NCI-H187 treated with DMSO at 0.1 percent for 48 hours (cell line): Measurements from ENCODE around the gene ADPRS.

Experiments
- DNase-seq: peaks from one replicate; lab custom pipeline; 2025; lab: John Stamatoyannopoulos, UW

ADPRS gene, protein sequence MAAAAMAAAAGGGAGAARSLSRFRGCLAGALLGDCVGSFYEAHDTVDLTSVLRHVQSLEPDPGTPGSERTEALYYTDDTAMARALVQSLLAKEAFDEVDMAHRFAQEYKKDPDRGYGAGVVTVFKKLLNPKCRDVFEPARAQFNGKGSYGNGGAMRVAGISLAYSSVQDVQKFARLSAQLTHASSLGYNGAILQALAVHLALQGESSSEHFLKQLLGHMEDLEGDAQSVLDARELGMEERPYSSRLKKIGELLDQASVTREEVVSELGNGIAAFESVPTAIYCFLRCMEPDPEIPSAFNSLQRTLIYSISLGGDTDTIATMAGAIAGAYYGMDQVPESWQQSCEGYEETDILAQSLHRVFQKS

DNA sequence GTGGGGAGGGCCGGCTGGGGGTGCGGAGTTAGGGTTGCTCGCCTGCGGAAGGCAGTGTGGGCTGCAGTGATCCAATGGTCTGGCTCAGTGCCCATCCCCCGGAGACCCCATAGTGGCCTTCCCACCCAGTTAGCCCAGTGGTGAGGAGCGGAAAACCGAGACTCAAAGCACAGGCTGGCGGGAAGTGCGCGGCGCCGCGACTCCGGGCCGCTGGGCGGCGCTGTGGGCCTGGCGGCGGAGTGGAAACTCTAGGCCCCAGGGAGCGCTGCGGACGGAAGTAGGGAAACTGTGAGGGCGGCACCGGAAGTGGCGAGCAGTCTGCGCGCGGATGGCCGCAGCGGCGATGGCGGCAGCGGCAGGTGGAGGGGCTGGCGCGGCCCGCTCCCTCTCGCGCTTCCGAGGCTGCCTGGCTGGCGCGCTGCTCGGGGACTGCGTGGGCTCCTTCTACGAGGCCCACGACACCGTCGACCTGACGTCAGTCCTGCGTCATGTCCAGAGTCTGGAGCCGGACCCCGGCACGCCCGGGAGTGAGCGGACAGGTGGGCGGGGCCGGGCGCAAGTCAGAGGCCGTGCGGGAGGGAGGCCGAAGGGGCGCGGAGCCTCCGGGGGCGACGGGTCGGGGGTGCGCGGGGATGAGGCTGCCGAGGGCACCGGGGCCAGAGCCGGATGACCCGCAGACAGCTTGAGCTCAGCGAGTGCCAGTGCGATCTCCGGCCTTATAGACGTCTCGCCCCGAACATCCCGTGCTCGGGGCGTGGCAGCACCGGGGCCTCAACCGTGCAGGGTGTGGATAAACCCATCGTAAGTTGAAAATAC lies at the start of gene ADPRS:
ADPRS (plus strand) TSS at position 316 of the 816 bp plus-strand sequence; CDS start at position 329, 13 bp downstream.
- DNase-seq, result peak; percentile 27

DNA sequence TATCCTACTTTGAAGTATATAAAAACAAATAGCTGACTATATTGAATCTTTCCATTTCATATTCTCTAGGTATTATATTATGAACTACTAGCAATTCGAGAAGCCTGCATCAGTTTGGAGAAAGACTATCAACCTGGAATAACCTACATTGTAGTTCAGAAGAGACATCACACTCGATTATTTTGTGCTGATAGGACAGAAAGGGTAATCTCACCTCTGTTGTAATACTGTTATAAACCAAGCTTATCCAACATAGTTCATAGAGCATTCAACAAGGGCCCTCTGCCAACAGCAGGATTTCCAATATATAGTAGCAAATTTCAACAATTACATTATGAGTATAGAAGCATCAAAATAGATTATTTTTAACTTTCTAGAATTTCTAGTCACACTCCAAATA lies 48.5 kb upstream of the ADPRS start:
- no peak for DNase-seq

DNA sequence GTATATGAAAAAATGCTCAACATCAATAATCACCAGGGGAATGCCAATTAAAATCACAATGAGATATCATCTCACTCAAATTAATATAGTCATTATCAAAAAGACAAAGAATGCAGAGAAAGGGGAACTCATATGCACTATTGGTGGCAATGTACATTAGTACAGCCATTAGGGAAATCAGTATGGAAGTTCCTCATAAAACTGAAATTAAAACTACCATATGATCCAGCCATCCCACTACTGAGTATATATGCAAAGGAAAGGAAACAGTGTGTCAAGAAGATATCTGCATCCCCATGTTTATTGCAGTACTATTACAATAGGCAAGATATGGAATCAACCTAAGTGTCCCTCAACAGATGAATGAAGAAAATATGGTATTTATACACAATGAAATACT lies 36.9 kb upstream of the ADPRS start:
- no peak for DNase-seq

DNA sequence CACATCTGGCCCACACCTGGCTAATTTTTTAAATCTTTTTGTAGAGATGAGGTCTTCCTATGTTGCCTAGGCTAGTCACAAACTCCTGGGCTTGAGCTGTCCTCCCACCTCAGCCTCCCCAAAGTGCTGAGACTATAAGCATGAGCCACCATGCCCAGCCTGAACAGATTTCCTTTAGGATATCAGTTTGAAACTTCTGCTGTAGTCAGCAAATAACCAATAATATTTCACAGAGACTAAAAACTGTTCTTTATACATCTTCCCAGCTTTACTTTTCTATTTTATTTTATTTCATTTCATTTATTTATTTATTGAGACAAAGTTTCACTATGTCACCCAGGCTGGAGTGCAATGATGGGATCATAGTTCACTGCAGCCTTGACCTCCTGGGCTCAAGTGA lies 34.7 kb upstream of the ADPRS start:
- DNase-seq, result no peak

DNA sequence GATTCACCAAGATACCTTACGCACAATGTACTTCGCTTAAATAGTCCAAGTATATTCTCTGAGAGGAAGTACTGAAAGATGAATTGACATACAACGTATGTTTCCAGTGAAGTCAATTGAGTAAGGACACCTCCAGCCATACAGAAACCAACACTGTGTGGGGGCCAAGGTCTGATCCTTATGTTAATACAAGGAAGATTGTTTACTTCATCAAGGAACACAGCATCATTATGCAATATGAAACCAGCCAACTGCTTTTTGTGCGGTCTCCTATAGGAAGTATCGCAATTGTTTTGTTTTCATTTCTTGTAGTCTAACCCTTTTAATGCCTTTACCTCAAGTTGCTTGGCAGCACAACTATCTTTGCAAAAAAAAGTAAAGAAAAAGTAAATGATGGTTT lies 33.0 kb upstream of the ADPRS start:
- DNase-seq, result no peak

DNA sequence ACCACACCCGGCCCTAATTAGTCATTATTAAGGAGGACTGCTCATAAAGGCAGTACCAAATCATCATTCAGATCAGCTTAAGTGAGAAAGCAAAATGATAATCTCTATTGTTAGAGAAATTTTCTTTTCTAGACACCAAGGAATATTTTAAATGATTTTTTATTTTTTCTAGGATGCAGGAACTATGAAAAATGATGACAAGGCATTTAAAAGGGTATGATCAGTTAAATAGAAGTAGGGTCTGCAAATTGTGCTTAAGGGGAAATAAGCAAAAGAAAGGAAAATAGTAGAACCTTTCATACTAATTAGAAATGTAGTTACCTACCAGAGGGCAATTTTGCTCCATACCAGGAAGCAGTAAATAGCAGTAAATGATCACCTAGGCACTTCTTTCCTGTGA lies 26.4 kb upstream of the ADPRS start:
- no peak for DNase-seq

DNA sequence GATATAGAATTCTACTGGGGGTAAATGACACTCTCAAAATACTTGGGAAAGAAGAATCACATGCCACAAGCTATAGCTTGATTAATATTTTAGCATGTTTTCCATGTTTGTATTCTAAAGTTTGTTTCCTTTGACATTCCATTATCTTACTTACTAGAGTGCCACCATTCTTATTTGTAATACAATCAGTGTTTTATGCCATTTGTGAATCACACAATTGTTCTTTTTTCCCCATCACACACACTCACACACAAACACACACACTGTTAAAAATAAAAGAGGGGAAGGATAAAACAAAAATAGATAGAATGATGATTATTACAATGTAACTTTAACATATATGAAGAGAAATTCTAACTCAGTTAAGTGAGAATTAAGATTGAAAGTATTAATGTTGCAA lies 20.8 kb upstream of the ADPRS start:
- no peak for DNase-seq

DNA sequence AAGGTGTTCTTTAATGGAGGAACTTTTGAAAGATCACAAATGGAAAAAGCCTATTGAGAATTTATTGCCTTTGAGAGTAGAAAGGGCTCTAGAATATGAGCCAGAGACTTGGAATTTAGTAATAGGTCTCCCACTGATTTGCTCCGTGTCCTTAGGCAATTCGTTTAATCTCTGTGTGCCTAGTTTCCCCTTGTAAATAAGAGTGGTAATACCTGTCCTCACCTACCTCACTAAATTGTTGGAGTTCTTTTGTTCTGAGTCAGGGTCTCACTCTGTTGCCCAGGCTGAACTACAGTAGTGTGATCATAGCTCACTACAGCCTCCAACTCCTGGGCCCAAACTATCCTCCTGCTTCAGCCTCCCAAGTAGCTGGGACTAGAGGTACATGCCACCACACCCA lies 19.8 kb upstream of the ADPRS start:
- no peak for DNase-seq

DNA sequence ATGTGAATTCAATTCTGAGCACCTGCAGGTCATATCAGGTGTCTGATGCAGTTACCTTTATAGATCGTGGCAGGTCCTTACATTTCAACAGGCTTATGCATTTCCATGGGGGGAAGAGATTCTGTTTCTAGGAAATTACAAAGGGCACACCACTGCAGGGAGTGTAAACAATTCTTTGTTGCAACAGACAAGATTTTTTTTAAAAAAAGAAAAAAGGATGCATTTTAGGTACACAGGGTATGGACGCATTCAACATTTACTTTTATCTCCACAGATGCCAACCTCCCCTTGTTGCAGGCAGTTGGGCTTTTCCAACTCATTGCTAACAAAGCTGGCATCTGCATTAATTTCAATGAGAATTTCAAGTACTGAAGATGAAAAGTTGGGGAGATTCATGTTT lies 18.3 kb upstream of the ADPRS start:
- peak; percentile 58 for DNase-seq

DNA sequence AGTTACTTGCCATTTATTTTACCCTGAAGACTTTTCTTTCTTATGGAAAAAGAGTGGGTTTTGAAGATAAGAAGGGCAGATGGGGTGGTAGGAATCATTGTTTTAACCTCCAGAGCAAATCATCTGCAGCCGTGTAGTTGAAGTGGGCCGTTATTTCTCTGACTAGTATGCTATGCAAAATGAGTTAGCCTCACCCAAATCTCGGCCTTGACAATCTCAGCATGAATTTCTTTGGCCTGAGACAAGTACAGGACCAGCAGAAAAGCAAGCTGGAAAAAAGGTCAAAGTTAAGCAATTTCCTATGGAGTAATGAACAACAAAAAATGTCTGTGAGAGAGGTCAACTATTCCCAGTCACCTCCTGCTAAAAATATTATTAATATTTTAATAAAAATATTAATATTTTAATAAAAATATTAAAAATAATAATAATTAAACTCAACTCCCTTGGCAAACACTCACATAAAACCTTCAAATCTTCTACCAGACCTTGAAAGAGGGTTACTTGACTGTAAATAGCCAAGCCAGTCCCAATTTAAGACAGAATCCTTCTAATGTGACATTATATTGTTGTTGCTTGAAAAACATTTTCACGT lies 11.6 kb upstream of the ADPRS start:
- DNase-seq, result no peak

DNA sequence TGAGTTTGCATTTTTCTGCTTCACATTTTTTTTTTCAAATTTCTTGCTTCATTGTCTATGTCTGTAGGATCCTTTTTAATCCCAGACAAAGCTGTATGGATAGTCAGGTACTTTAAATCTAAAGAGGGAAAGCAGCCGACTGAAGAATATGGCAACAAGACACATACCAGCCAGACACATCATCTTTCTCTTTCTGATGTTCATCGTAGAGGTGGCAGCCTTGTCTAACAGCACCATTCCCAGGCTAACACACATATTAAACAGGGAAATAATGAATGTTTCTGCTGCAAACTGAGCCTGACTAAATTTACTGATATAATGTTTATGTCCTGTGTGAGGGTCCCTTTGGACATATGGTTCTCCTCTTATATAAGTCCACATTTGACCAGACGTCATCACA lies 8.5 kb upstream of the ADPRS start:
- DNase-seq, result no peak

DNA sequence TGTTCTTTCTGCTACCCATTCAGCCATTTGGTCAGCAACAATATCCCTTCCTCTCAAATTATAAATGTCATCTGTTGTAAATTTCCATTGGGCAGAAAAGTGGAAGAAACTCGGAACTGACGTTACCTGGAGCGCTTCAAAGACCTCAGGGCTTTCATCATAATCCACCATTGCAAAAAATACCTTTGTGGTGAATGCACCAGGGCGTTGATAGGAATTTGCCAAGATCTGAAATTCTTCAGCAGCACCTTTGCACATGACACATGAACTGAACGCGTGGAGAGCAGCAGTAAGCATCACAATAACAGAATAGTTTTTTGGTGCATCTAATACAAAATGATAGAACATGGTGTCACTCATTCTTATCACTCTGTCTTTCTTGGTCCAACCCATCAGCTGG lies 7.9 kb upstream of the ADPRS start:
- no peak for DNase-seq

DNA sequence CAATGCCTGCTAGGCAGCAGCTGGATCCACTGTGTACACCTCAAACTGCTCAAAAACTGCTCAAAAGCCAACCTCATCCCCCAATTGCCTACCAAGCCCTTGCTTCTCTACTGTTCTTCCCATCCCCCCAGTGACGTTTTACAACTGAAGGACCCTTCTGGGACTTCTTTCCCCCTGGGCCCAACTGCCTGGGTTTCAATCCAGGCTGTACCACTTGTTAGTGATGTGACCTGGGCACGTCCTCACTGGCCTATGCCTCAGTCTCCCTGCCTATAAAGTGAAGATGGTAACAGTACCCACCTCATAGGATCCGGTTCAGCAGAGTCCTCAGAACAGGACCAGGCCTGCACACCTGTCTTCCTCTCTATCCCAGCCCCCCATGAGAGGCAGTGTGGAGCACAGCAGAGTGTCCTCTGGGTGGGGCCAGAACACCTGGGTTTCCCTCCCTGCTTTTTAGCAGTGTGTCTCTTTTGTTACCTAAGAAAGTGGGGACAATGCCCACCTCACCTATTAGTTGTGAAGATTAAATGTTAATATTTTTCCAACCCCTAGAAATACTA lies 6.7 kb upstream of the ADPRS start:
- DNase-seq, result no peak

DNA sequence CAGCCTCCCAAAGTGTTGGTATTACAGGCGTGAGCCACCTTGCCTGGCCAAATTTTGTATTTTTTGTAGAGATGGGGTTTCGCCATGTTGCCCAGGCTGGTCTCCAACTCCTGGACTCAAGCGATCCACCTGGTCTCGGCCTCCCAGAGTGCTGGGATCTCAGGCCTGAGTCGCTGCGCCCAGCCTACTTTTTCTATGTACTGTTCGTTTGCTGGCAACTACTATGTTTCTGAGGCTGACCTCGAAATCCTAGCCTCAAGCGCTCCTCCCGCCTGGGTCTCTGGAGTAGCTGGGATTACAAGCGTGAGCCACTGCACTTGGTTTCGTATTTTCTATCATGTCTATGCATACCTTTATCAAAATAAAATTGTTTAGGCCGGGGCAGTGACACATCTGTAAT lies 5.5 kb upstream of the ADPRS start:
- no peak for DNase-seq

DNA sequence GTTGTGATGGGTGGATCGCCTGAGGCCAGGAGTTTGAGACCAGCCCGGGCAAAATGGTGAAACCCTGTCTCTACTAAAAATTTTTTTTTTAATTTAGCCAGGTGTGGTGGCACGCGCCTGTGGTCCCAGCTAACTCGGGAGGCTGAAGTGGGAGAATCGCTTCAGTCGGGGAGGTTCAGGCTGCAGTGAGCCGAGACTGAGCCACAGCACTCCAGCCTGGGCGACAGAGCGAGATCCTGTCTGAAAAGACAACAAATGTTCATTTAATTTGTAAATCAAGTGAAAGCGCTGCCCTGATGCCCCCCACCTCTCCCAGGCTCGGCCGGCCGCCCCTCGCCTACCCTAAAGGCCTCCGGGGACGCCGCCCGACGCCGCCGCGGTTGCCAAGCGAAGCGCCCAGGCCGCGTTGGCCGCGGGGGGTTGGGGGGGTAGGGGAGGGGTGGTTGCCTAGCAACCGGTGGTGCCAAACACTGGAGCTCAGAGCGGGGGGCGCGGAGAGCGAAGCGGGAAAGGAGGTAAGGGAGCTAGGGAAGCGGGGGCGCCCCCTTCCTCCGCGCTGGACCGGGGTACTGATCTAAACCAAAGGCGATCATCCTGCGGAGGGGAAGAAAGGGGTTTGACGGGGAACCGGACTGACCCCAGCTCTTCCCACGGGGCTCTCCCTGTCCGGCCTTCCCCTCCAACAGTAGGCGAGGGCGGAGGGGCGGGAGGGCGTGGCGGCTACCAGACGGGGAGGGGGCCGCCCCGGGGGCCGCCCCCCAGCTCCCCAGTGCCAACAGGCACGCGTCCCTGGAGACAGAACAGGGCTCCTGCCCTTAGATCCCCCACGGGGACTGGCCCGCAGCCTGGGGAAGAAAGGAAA lies 4.8 kb upstream of the ADPRS start, which contains the start of gene TEKT2:
TEKT2 (plus strand) TSS at position 460 of the 862 bp plus-strand sequence. CDS start 828 bp downstream, outside the sequence.
- no peak for DNase-seq

DNA sequence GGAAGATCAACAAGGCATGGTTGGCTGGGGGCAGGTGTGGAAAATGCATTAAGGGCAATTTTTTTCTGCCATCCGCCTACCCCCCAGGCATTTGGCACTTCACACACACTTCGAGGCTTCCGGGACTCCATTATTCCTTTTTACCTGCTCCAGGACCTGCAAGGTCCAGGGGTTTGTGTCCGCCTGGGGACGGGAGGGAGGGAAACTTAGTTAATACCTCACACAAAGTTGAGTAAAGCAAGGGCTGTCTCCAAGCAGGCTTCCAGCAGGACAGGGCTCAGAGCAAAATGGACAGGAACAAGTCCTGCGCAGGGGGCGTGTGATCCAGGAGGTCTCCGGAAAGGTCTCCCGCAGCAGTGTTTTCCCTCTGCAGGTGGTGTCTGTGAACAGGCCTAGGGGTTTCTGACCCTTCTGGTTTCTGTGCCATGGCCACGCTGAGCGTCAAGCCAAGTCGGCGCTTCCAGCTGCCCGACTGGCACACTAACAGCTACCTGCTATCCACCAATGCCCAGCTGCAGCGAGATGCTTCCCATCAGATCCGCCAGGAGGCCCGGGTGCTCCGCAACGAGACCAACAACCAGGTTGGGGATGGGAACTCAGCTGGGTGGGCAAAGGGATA lies 4.1 kb upstream of the ADPRS start:
- DNase-seq, result no peak

DNA sequence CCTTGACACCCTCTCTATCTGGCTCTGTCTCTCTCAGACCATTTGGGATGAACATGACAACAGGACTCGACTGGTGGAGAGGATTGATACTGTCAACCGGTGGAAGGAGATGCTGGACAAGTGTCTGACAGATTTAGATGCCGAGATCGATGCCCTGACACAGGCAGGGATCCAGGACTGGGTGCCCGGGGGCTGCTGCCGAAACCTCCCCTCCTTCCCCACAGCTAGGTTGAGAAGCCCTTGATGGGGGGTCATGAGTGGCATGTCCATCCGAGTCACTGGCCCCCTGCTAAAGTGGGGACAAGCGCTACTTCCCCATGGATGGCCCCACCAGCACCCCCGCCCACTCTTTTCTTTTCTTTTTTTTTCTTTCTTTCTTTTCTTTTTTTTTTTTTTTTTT lies 3.6 kb upstream of the ADPRS start:
- DNase-seq, result no peak

DNA sequence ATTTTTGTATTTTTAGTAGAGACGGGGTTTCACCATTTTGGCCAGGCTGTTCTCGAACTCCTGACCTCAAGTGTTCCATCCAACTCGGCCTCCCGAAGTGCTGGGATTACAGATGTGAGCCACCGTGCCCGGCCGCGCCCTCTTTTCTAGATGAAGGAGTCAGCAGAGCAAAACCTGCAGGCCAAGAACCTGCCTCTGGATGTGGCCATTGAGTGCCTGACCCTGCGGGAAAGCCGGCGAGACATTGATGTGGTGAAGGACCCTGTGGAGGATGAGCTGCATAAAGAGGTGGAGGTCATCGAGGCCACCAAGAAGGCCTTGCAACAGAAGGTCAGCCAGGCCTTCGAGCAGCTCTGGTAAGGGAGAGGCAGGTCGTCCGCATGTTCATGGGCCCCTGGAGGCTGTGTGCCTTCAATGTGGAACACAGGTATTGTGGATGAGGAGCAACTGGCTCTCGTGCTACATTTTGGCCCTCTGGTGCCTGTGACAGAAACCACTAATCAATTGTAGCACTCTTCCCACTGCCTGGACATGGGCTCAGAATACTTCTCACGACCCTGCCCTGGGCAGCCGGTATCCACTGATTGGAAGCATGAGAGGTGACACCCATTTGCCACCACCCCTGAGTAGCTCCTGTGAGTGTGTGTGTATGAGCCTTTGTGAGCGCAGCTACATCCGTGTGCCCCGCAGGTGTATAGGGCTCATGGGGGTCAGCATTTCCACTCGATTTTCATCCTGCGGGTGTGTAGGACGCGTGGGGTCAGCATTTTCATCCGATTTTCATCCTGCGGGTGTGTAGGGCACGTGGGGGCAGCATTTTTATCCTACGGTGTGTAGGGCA lies 2.8 kb upstream of the ADPRS start:
- no peak for DNase-seq

DNA sequence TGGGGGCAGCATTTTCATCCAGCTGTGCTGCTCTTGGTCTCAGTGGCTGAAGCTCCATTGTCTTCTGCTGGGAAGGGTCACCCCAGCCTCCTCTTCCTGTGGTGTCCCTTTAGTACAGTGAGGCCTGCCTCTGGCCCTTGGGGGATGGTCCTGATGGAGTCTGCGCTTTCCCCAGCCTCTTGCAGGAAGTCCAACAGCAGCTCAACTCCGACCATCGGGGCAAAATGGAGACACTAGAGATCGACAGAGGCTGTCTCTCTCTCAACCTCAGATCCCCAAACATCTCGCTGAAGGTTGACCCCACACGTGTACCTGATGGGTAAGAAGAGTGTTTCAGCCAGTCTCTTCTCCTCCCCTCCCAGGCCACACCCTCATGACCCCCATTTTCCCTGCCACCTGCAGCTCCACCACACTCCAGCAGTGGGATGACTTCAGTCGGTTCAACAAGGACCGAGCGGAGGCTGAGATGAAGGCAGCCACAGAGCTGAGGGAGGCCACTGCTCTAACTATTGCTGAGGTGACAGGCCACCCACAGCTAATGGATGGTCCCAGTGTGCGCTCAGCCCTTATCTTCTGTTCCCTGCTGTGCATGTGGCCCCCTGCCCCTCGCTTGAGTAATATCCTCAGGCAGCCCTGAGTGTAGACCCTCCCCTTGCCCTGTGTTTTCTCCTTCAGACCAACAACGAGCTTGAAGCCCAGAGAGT lies 2.0 kb upstream of the ADPRS start:
- DNase-seq, result no peak
